GM12874 (cell line): ENCODE data around the gene TINCR.

ENCODE experiments used
- CTCF ChIP-seq: IDR thresholded peaks from 2 replicates; pipeline ENCODE4 v1.5.1; 2011; ENCODE audit warnings: low read depth, mild to moderate bottlenecking, control low read depth, low read length, moderate library complexity; ENCODE audit not compliant: insufficient read depth

TINCR gene

GRCh38 chr19:5579286-5579685, 11.5 kb upstream of the TINCR start:
- TF ChIP-seq CTCF, result no peak

DNA sequence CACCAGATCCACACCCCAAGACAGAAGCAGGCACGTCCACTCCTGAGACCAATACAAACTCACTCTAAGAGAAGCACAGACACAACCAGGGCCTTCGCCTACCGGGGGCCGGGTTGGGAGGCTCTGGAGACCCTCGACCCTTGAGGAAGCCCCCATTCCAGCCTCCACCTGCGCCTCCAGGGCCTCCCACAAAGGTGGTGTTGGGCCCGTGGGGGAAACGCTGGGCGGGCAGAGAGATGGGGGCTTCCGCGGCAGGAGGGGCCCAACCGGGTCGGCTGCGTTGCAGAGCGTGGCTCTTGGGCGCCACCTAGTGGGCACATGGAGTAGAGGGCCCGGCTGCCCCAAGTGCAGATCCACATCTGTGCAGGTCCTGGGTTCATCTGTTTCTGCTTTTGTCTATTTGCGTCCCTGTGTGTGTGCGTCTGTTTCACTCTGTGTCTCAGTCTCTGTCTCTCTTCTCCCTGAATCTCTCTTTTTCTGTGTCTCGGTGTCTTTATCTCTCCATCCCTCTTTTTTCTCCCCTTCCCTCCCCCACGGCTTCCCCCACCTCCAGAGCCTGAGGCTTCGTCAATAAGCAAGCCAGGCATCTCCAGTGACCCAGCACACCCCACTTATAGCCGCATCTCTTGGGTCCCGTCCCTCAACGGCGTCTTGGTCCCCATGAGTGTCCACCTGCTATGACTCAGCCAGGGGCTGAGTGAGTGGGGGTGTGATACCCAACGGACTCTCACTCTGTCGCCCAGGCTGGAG, 10.5 kb upstream of the TINCR start:
- TF ChIP-seq CTCF, result peak; percentile 99

DNA sequence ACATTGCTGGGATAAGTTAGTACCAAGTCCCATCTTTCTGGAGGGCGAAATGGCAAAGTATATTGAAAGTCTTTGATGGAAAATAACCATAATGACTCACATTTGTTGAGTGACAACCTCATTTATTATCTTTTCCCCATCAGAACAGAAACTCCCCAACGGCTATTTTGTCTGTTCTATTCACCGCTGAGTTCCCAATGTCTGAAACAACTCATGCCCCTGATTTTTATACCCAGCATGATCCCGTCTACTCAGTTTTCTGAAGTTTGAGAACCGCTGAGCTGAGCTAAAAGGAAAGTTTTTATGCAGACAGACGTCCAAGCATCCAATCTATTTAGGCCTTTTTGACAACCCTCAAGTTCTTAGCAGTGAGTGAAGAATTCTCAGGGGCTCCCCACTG, 7.8 kb upstream of the TINCR start:
- no peak for TF ChIP-seq CTCF

DNA sequence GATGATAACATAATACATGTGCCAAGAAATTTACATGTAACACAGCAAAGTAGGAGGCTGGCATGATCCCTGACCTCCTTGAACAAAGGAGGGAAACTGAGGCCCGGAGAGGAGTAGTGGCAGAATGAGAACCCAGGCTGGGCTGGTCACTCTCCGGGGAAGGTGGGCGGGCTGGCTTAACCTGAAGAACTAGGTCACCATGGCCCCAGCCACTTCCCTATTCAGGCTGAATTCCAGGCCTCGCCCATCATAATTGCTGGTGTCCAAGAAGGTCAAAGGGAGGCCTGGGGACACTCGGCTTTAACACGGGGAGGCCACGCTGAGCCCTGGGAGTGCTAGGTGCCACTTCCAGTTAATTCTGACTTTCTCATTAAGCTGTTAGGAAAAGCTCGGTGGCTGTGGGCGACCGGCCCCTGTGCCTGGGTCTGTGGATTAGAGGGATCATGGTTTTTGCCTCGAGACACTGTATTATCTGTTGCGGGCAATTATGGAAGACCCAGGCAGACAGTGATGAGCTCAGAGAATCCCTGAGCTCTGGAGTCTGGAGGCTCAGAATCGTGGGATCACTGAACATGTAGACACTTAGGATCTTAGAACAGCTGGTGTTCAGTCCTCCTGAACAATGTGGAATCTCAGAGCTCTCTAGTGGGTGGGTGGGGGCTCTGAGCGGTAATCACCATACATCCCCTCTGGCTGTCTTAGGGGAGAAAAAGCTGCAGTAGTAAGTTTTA, 5.0 kb upstream of the TINCR start:
- TF ChIP-seq CTCF, result no peak

- TF ChIP-seq CTCF, result no peak
Measured at GRCh38 chr19:5571777-5572176, 4.0 kb upstream of the TINCR start.

DNA sequence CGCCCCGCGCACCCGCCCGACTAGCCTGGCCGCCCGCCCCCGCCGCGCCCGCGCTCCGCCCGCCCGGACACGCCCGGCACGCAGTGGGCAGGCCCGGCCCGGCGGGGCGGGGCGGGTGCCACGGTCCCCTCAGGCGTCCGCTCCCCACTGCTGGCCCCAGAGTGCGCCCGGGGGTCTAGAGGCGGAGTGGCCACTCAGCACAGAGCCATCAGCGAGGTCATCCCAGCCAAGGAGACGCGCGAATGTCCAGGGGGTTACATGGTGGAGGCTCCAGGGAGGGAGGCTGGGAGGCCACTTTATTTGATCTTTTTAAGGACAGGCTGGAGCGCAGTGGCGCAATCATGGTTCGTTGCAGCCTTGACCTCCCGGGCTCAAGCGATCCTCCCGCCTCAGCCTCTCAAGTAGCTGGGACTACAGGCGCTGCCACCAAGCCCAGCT, 236 bp upstream of the TINCR start:
- no peak for TF ChIP-seq CTCF

DNA sequence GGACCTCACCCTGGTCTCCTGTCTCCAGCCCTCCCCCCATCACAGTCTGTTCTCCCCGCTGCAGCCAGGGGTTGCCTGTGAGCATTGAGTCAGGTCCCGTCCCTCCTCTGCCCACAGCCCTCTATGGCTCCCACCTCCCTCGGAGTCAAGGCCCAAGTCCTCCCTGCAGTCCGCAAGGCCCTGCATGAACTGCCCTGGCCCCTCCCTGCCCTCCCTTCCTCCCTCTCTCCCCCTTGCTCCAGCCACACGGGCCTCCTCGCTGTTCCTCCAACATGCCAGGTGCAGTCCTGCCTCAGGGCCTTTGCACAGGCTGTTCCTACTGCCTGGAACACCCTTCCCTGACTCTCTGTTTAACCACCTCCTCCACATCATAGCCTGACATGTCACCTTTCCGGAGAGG, 2.8 kb downstream of the TINCR start:
- TF ChIP-seq CTCF, result no peak
